HepG2 (cell line): ENCODE results near the gene GIMAP8. TPM values are rescaled to one million over a fixed set of nuclear protein-coding genes. Genes with fewer than 3 reads are reported as not detected.

ENCODE experiments used
- ATAC-seq: fragments of 200-7000 bp; cut with Tn5 transposase; 3 replicates; pipeline ENCODE4 v1.9.1; 2020; ENCODE audit warnings: mild to moderate bottlenecking, moderate library complexity
- BruUV-seq: library from RNA; stranded (reverse); fragments of 400-500 nt; replicated peaks from 2 replicates; lab custom pipeline; 2021; lab: Mats Ljungman, UMichigan
- CTCF ChIA-PET: fragments of 300-600 bp; formaldehyde crosslinking; extraction: SDS; loops from one replicate; lab custom pipeline; 2021; ENCODE audit warnings: low total read pairs, inconsistent platforms, low intra/inter-chr PET ratio; lab: Yijun Ruan, JAX
- POLR2A ChIA-PET: fragments of 350-600 bp; sonication (Branson Sonifier 250); formaldehyde crosslinking; loops from one replicate; lab custom pipeline; 2020; ENCODE audit warnings: antibody characterized with exemption, inconsistent platforms; lab: Yijun Ruan, JAX
- DNase-seq: peaks from one replicate; pipeline ENCODE4 v3.0.0-alpha.2; 2015; ENCODE audit warnings: low spot score
- FAIRE-seq: peaks from 3 replicates; lab custom pipeline; 2011; peaks lifted over from hg19 to GRCh38; lab: Jason Lieb, UNC
- H2AFZ ChIP-seq: one replicate; pipeline ENCODE4 v1.6.1; 2011; ENCODE audit warnings: low read length, inconsistent platforms
- H3K27ac ChIP-seq: fragments of 300-600 bp; 3 replicates; pipeline ENCODE4 v1.8.0; 2011; ENCODE audit warnings: mixed run types, mild to moderate bottlenecking, mixed read lengths, low read length, inconsistent platforms; ENCODE audit not compliant: insufficient read depth; ENCODE audit errors: extremely low read length
- H3K27me3 ChIP-seq, 2 experiments: fragments of 200-600 bp in 1 of 2; 2 replicates in 1 of 2; 3 replicates in 1 of 2; pipeline versions ENCODE4 v1.6.0 to v1.8.0; 2011; ENCODE audit warnings: low read length in 2 of 2, mild to moderate bottlenecking in 2 of 2, moderate library complexity in 2 of 2, inconsistent platforms in 1 of 2; ENCODE audit not compliant: insufficient read depth in 2 of 2, control insufficient read depth in 1 of 2
- H3K36me3 ChIP-seq, 2 experiments: fragments of 200-600 bp in 1 of 2; replicated peaks in 1 of 2; 2 replicates in 1 of 2; 3 replicates in 1 of 2; pipeline versions ENCODE4 v1.5.1 to v1.8.0; 2011; ENCODE audit warnings: low read length in 2 of 2, inconsistent platforms in 1 of 2; ENCODE audit not compliant: insufficient read depth in 2 of 2, control insufficient read depth in 1 of 2
- H3K4me1 ChIP-seq: 2 replicates; pipeline ENCODE4 v1.5.1; 2012; ENCODE audit warnings: low read length, inconsistent platforms; ENCODE audit not compliant: insufficient read depth
- H3K4me2 ChIP-seq: 2 replicates; pipeline ENCODE4 v1.6.0; 2011; ENCODE audit warnings: low read depth, low read length, inconsistent platforms
- H3K4me3 ChIP-seq, 3 experiments: fragments of 200-600 bp in 1 of 3; sonication (generic), shearing (Covaris generic) in 1 of 3; replicated peaks in 1 of 3; 2 replicates each; pipeline ENCODE4 v1.5.1; 2011 to 2016; ENCODE audit warnings: low read length in 3 of 3, inconsistent platforms in 2 of 3, low read depth in 2 of 3, mild to moderate bottlenecking in 2 of 3, control low read depth in 1 of 3, mixed read lengths in 1 of 3; ENCODE audit not compliant: insufficient read depth in 1 of 3
- H3K79me2 ChIP-seq: one replicate; pipeline ENCODE4 v1.6.1; 2011; ENCODE audit warnings: low read length, inconsistent platforms; ENCODE audit not compliant: insufficient read depth
- H3K9ac ChIP-seq: 2 replicates; pipeline ENCODE4 v1.6.0; 2011; ENCODE audit warnings: mild to moderate bottlenecking, low read depth, low read length, inconsistent platforms; ENCODE audit not compliant: insufficient read depth
- H3K9me3 ChIP-seq: 2 replicates; pipeline ENCODE4 v1.5.1; 2012; ENCODE audit warnings: mild to moderate bottlenecking, low read length
- H4K20me1 ChIP-seq: 2 replicates; pipeline ENCODE4 v1.6.0; 2011; ENCODE audit warnings: inconsistent platforms, mild to moderate bottlenecking, low read length, moderate library complexity; ENCODE audit not compliant: insufficient read depth
- ATF6 ChIP-seq: sonication (generic); formaldehyde crosslinking; conservative IDR thresholded peaks from 2 replicates; pipeline ENCODE4 v1.4.0; 2020; ENCODE audit warnings: missing genetic modification reagents
- BCL3 ChIP-seq: sonication (generic); formaldehyde crosslinking; IDR thresholded peaks from 2 replicates; pipeline ENCODE4 v1.5.1; 2020; ENCODE audit warnings: mild to moderate bottlenecking, missing genetic modification reagents, moderate library complexity
- HMGA1 ChIP-seq: sonication (generic); formaldehyde crosslinking; conservative IDR thresholded peaks from 2 replicates; pipeline ENCODE4 v1.4.0; 2020; ENCODE audit warnings: missing genetic modification reagents
- HOXA9 ChIP-seq: sonication (generic); formaldehyde crosslinking; IDR thresholded peaks from 2 replicates; pipeline ENCODE4 v1.8.1; 2022; ENCODE audit warnings: missing genetic modification reagents, mild to moderate bottlenecking, moderate library complexity, borderline replicate concordance
- NCOA5 ChIP-seq: sonication (generic); formaldehyde crosslinking; IDR thresholded peaks from 2 replicates; pipeline ENCODE4 v1.4.0; 2020; ENCODE audit warnings: missing genetic modification reagents
- ZNF20 ChIP-seq: sonication (generic); formaldehyde crosslinking; IDR thresholded peaks from 2 replicates; pipeline ENCODE4 v1.4.0; 2020; ENCODE audit warnings: mild to moderate bottlenecking, moderate library complexity, missing genetic modification reagents
- WGBS: methylation state at CpG from one replicate; pipeline ENCODE4 v1.1.6; 2017; ENCODE audit warnings: low lambda C conversion rate; 5-methylcytosine and 5-hydroxymethylcytosine counted together
- in situ Hi-C: cut with HindIII; loops from 2 replicates; pipeline ENCODE4 v1.10.0; 2017; ENCODE audit warnings: low pct_unique_long_range_greater_than_20kb; ENCODE audit not compliant: extremely low pct_ligation_motif_present
- intact Hi-C: fragments of 100-400 bp; cut with micrococcal nuclease; formaldehyde crosslinking; loops from one replicate; pipeline ENCODE4 v1.10.0; 2022; ENCODE audit not compliant: unreplicated experiment
- polyA plus RNA-seq, 8 experiments: library from polyadenylated mRNA; depleted of rRNA in 3 of 8; stranded (reverse) in 7 of 8; unstranded in 1 of 8; fragments of >200 nt; fragmentation: Illumina TruSeq in 4 of 8; extraction: Trizol in 4 of 8; gene quantifications; 2 replicates each; pipeline versions ENCODE4 v1.2.1 to v1.2.3, GENCODE V29; 2011 to 2016; ENCODE audit warnings: low read depth in 4 of 8, missing spikeins in 1 of 8, mixed read lengths in 1 of 8; ENCODE audit not compliant: insufficient read depth in 1 of 8
- total RNA-seq, 5 experiments: library from RNA; depleted of rRNA; stranded (reverse); fragments of >200 nt; fragmentation: Illumina TruSeq; extraction: Trizol; gene quantifications; 2 replicates each; pipeline ENCODE4 v1.2.3, GENCODE V29; 2016; ENCODE audit warnings: low read depth in 1 of 5

GIMAP8 gene
- total and polyA plus RNA-seq, 2 of the 13 experiments (the other 11 are each of a cell fraction or from before 2014, with no cell fraction given) = not detected

GRCh38 chr7:150468241-150468640, 17.8 kb downstream of the GIMAP8 start (continued):
- TF ChIP-seq BCL3 (CRISPR knock-in tag) (no peak), ZNF20 (no peak)

- WGBS = 2% methylated on average over 5 of the region's 5 CpGs
- CTCF ChIA-PET = no interaction called here
- FAIRE-seq = no peak
- in situ Hi-C loops (no loop called here), intact Hi-C loops (no loop called here)
- Histone ChIP-seq H3K9me3 (no peaks in the 10 kb centered on the region), H3K4me2 (no peak overlapping the region), H3K36me3 (no peaks in the 10 kb centered on the region), H3K9ac (no peak overlapping the region), H3K4me3 (no peak overlapping the region), H3K4me1 (peaks cover 7% of the 10 kb centered on the region), H3K79me2 (no peaks in the 10 kb centered on the region), H3K27ac (no peak overlapping the region), H3K27me3 (peaks cover 3 to 36% of the 10 kb centered on the region in 2 experiments; a peak in 3 of 5 replicates), H4K20me1 (no peaks in the 10 kb centered on the region), H2AFZ (no peak overlapping the region)
- no TSS peak for BruUV-seq
- no peak for ATAC-seq
- no peak for TF ChIP-seq HOXA9 (CRISPR knock-in tag)
- TF ChIP-seq HMGA1 (CRISPR knock-in tag) = no peak
- TF ChIP-seq NCOA5 = no peak
- TF ChIP-seq ATF6 (CRISPR knock-in tag) = no peak
- POLR2A ChIA-PET = no interaction called here
- no peak for DNase-seq
Measured at GRCh38 chr7:150471886-150472285, 21.5 kb downstream of the GIMAP8 start.
